TTC549 (cell line): ENCODE results near the gene TULP4.
"Not testable (repeated sequence)": the region's sequence is repeated elsewhere in the genome, so short reads cannot be mapped to it uniquely, and the experiment has no call there.

Experiments used
- FAIRE-seq: peaks from 2 replicates; lab custom pipeline; 2012; peaks lifted over from hg19 to GRCh38; lab: Jason Lieb, UNC

Gene TULP4

DNA sequence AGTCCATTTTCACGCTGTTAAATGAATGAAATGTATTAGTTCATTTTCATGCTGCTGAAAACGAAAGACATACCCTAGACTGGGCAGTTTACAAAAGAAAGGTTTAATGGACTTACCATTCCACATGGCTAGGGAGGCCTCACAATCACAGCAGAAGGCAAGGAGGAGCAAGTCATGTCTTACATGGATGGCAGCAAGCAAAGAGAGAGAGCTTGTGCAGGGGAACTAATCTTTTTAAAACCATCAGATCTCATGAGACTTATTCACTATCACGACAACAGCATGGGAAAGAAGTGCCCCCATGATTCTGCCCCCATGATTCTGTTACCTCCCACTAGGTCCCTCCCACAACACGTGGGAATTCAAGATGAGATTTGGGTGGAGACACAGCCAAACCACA is 79.7 kb downstream of the TULP4 start:
- FAIRE-seq, result not testable (repeated sequence)

- FAIRE-seq, result no peak
These were observed 83.9 kb downstream of the TULP4 start for GRCh38 chr6:158396136-158396535.

- FAIRE-seq, result no peak
These were observed 85.3 kb downstream of the TULP4 start for GRCh38 chr6:158397578-158397977.

DNA sequence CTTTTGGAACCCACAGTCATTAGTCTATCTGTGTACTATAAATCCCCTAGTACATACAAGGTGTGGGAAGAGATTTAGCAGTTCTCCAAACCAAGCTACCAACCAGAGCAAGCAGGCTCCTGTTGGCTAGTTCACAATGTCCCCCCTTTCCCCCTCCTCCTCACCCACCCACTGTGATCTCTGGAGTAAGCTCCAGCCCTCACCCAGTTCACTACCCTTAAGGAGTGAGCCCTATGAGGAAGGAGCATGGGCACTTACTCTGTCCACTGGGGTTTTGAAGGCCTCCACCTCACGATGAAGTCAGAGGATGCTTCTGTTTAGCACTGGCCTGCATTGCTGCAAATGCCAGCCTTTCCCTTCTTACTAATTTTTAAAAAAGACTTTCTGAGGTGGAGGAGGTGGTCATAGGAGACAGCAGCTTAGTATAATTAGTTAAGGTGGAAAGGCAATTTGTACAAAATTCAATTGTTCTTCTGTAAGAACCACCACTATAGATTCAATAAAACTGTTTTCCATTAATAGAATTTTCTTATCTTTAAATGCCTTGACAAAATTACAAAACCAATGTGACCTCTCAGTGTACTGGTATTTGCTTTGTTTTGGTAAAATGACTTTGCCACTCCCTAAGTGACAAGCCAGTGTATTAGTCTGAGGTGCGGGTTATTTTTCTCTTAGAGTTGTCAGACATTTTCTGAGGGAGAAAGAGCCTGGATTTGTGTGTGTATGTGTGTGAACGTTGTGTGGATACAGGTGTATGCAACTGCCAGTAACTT is 86.2 kb downstream of the TULP4 start:
- no peak for FAIRE-seq

DNA sequence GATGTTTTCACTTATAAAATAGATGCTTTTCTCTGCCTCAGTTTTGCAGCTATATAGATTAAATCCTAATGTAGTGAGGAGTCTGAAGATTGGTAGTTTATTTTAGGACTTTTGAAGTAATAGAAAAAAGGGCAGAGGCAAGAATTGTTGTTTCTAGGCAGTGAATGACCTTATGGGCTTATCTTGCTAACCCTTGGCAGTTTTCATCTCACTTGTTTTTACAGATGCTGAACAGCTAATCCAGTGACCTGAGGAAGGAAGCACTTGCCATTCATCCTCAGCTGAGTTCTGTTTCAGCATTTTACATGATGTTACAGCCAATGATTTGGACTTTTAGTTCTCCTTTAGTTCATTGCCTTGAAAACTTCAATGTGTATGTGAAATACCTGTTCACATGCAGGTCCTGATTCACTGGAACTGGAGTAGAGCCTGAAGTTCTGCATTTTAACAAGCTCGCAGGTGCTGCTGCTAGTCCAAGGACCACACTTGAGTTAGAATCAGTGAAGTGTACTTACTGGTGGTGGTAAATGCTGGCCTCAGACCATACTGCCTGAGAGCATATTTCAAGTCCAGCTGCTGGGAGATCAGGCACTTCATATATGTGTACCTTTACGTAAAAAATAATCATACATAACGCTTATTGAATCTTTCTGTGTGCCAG is 86.9 kb downstream of the TULP4 start:
- no peak for FAIRE-seq

- no peak for FAIRE-seq
These were observed 89.9 kb downstream of the TULP4 start for GRCh38 chr6:158402184-158402583.

DNA sequence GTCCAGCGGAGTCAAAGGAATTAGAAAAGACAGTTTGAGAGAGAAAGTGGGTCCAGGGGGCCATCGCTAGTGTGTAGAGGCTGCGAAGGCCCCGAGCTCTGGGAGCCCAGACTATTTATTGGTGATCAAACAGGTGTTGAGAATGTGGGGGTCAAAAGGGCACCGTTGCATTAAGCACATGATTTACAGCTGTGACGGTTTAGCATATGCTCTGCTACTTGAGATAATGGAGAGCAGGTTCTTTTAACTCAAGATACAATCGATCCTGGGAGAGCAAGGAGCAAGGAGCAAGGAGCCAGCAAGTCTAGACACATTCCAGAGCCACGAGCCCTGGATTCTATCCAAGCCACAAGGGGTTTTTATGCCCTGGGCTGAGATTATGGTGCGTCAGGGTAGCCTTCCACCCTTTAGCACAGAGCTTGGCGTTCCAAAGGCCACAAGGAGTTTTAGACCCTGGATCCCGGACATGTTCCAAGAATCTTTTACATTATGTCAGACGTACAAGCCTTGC is 93.1 kb downstream of the TULP4 start:
- not testable (repeated sequence) for FAIRE-seq

DNA sequence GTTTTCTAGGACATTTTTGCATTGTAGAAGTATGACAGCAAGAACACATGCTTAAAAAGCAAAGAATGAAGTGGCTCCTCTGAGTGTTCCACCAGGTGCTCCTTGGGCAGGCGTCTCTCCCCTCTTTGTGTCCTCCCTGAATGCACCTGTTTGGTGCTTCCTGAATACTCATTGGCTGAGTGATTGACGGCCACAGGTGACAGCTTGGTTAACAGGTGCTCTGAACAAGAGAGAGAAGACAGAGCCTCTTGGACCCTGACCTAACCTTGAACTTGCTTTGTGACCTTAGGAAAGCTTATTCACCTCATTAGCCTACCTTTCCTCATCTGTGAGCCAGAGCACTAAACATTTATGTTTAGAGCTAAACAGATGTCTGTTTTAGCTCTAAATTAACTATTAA is 93.7 kb downstream of the TULP4 start:
- no peak for FAIRE-seq

- FAIRE-seq, result no peak
These were observed 94.5 kb downstream of the TULP4 start for GRCh38 chr6:158406736-158407135.

- FAIRE-seq, result no peak
These were observed 95.7 kb downstream of the TULP4 start for GRCh38 chr6:158408013-158408412.

DNA sequence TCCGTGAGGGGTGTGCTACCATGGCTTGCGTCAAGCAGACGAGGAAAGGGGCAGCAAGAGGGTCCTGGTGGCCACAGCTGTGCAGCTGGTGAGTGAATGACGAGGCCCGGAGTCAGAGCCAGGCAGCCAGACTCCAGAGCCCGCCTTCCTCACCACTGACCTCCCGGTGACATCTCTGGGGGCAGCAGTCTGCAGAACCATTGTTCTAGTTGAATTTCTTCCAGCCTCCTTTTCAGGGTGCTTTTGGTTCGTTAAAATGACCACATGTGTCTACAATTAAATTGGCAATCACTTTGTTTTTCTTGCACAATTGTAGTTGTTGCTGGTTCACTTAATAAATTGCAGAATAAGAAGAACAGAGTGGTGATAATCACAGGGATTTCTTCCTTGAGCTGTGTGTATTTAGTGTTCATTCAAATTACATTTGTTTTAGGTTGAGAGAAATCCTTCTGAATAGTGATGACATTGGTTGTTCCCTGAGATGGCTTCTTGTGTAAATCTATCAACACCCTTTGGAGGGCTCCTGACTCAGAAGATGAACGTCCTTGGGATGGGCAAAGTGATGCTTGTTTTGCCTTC is 96.4 kb downstream of the TULP4 start:
- no peak for FAIRE-seq

- FAIRE-seq, result no peak
These were observed 97.2 kb downstream of the TULP4 start for GRCh38 chr6:158409451-158409850.

- FAIRE-seq, result no peak
These were observed 98.5 kb downstream of the TULP4 start for GRCh38 chr6:158410784-158411183.

- no peak for FAIRE-seq
These were observed 99.7 kb downstream of the TULP4 start for GRCh38 chr6:158411998-158412397.

GRCh38 chr6:158413028-158413427 is 100.8 kb downstream of the TULP4 start:
- no peak for FAIRE-seq

GRCh38 chr6:158413814-158414565 is 101.7 kb downstream of the TULP4 start:
- no peak for FAIRE-seq

- FAIRE-seq, result no peak
These were observed 102.6 kb downstream of the TULP4 start for GRCh38 chr6:158414851-158415262.

- no peak for FAIRE-seq
These were observed 103.4 kb downstream of the TULP4 start for GRCh38 chr6:158415666-158416065.

DNA sequence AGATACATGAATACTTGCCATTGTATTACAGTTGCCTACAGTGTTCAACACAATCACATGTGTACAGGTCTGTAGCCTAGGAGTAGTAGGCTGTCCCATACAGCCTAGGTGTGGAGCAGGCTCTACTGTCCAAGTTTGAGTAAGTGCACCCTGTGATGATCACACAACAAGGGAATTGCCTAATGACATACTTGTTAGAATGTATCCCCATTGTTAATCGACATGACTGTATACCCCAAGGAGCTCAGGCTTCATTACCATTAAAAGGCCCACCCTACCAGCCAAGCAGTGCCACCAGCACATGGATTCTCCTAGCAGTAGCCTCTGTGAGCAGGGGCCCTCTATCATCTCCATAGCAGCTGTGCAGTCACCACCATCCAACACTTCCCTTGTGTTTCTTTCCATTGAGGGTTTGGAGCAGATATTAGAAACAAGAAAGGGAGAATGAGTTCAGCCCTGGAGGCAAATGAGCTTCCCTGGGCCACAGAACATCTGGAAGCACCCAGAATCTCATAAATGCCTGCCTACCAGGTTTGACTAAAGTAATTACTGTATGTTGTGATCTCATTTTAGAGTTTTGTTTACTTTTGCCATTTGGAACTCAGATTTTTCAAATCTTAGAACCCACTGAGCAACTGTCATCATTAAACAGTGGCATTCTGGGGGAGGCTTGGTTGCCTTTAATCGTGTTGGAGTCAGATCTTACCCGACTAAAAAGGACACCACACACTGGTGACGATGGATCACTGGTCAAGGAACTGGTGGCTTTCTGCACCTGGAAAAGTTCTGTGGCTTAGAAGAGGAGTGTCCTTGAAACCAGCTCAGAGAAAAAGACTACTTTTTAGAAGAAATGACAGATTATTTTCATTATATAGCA is 104.9 kb downstream of the TULP4 start:
- no peak for FAIRE-seq

DNA sequence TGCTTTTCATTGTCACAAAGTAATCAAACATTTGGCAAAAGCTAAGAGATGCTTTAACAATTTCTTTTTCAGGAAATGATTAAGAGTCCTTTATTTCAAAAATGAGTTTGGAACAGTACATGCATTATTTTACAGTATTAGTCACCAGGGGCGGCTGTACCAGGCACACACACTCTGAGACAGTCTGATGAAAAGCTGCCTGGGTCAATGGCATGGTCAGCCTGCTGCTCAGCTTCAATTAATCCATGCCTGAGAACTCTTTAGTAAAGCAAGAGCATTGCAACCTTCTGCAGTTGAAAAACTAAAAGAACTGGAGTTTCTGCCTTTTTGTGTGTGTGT is 105.5 kb downstream of the TULP4 start:
- no peak for FAIRE-seq

DNA sequence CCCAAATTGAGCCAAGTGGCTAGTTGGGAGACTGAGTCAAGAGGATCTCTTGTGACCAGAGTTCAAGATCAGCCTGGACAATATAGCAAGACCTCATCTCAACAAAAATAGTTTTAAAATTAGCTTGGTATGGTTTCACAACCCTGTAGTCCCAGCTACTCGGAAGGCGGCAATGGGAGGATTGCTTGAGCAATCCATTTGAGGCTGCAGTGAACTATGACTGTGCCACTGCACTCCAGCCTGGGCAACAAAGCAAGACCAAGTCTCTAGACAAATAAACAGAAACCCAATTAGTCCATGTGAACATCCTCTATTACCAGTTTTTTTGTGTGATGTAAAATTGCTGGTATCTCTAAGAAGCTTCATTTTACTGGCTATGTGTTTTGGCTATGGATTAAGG is 106.2 kb downstream of the TULP4 start:
- FAIRE-seq, result no peak
